Breast epithelium (tissue), 4 donors: Measurements from ENCODE around the gene SLC35E2B. TPM values are rescaled to one million over a fixed set of nuclear protein-coding genes. Genes with fewer than 3 reads are reported as not detected.

ENCODE experiments used
- DNase-seq, 2 donors: peaks; one replicate each; pipeline ENCODE4 v3.0.0-alpha.2; 2019; ENCODE audit warnings: low spot score in 2 of 2
- H3K27ac ChIP-seq, 2 donors: fragments of 200-600 bp; sonication (generic) in 1 of 2; one replicate each; pipeline ENCODE4 v1.5.1; 2016 to 2019; ENCODE audit warnings: mild to moderate bottlenecking in 1 of 2
- H3K27me3 ChIP-seq, 2 donors: fragments of 200-600 bp; sonication (generic) in 1 of 2; one replicate each; pipeline versions ENCODE4 v1.5.1 to v1.6.0; 2017 to 2019; ENCODE audit warnings: control low read depth in 1 of 2, mild to moderate bottlenecking in 1 of 2
- H3K36me3 ChIP-seq: fragments of 200-600 bp; one replicate; pipeline ENCODE4 v1.5.1; 2019
- H3K4me1 ChIP-seq, 2 donors: fragments of 200-600 bp; sonication (generic); one replicate each; pipeline ENCODE4 v1.5.1; 2016 to 2019; ENCODE audit warnings: control low read depth in 1 of 2
- H3K4me3 ChIP-seq, 3 donors: fragments of 200-600 bp; sonication (generic); 1 replicate in 2 of 3; 2 replicates in 1 of 3; pipeline ENCODE4 v1.5.1; 2016 to 2019; ENCODE audit warnings: mild to moderate bottlenecking in 3 of 3, moderate library complexity in 2 of 3
- H3K9me3 ChIP-seq, 2 donors: fragments of 200-600 bp; sonication (generic) in 1 of 2; one replicate each; pipeline ENCODE4 v1.5.1; 2016 to 2019; ENCODE audit warnings: control low read depth in 1 of 2
- CTCF ChIP-seq, 3 donors: fragments of 450-650 bp; IDR thresholded peaks; one replicate each; pipeline ENCODE4 v1.5.1; 2016 to 2017; ENCODE audit warnings: antibody characterized with exemption in 3 of 3, mild to moderate bottlenecking in 3 of 3, moderate library complexity in 3 of 3
- POLR2A ChIP-seq: fragments of 450-650 bp; IDR thresholded peaks from one replicate; pipeline ENCODE4 v1.6.1; 2016; ENCODE audit warnings: antibody characterized with exemption, mild to moderate bottlenecking, moderate library complexity
- POLR2AphosphoS5 ChIP-seq, 3 donors: sonication (generic); formaldehyde crosslinking; IDR thresholded peaks; one replicate each; pipeline ENCODE4 v1.6.1; 2017; ENCODE audit warnings: antibody characterized with exemption in 3 of 3
- intact Hi-C: fragments of 100-400 bp; cut with DNase I; formaldehyde crosslinking; loops from one replicate; pipeline ENCODE4 v1.15.1; 2023; ENCODE audit warnings: low total_unique reads
- total RNA-seq, 3 donors: library from RNA; depleted of rRNA; stranded (reverse); fragments of >200 nt; gene quantifications; one replicate each; pipeline ENCODE4 v1.1.0, GENCODE V29; 2016

The SLC35E2B gene
- total RNA-seq, 3 donors from 2014 or later = 37.3 to 96.4 (median 45.6) TPM

- intact Hi-C loops = no loop called here
- no peaks in the 10 kb centered on the region for H3K36me3 ChIP-seq
- H3K4me1 ChIP-seq = peaks cover 14 to 19% of the 10 kb centered on the region in 2 donors
- H3K9me3 ChIP-seq = no peaks in the 10 kb centered on the region
- no peak for TF ChIP-seq CTCF (IDR thresholded peaks at IDR 0.05)
- peak; percentile 60 for TF ChIP-seq POLR2A
- peak; percentile 87 to 92 (median 89) for TF ChIP-seq POLR2AphosphoS5 (IDR thresholded peaks at IDR 0.05)
- peak; percentile 93 to 95 for DNase-seq
- peak within 1 kb of the TSS; percentile 75 to 97 (median 96) for H3K4me3 ChIP-seq
- peak within 1 kb of the TSS; percentile 96 to 100 for H3K27ac ChIP-seq
- H3K27me3 ChIP-seq = no peaks in the 10 kb centered on the region
These were observed 77.1 kb downstream of the SLC35E2B start, which contains the start of gene MIB2 for GRCh38 chr1:1615256-1616044. TSS of gene MIB2 (plus strand) at chr1:1615500. CDS start at chr1:1623453, 7,953 bp downstream.

DNA sequence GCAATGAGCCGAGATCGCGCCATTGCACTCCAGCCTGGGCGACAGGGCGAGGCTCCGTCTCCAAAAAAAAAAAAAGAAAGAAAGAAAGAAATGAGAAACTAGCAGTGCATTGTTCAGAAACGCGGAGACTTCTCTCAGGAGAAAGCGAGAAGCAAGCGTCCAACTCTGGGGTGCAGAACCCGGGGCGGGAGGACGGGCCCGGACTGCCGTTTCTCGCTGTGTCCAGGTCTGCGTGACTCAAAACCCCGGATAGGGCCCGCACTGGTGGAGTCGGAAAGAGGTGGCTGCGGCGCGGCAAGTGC lies 77.7 kb downstream of the SLC35E2B start:
- DNase-seq = no peak
- no peaks in the 10 kb centered on the region for H3K36me3 ChIP-seq
- H3K27ac ChIP-seq = peak overlapping the region; percentile 96 to 100
- TF ChIP-seq POLR2A = no peak
- TF ChIP-seq POLR2AphosphoS5 (IDR thresholded peaks at IDR 0.05) = no peak
- no peak for TF ChIP-seq CTCF (IDR thresholded peaks at IDR 0.05)
- intact Hi-C loops = no loop called here
- H3K9me3 ChIP-seq = no peaks in the 10 kb centered on the region
- H3K4me1 ChIP-seq = peaks cover 14 to 19% of the 10 kb centered on the region in 2 donors
- H3K27me3 ChIP-seq = no peaks in the 10 kb centered on the region
- peak overlapping the region; percentile 75 to 97 (median 96) for H3K4me3 ChIP-seq

- Histone ChIP-seq H3K27me3 (no peaks in the 10 kb centered on the region), H3K9me3 (no peaks in the 10 kb centered on the region), H3K27ac (peak overlapping the region; percentile 96 to 100), H3K36me3 (no peaks in the 10 kb centered on the region), H3K4me3 (peak overlapping the region; percentile 75 to 97 (median 96)), H3K4me1 (peaks cover 14 to 19% of the 10 kb centered on the region in 2 donors)
- TF ChIP-seq POLR2A (no peak), POLR2AphosphoS5 (IDR thresholded peaks at IDR 0.05) (no peak), CTCF (IDR thresholded peaks at IDR 0.05) (no peak)
- intact Hi-C loops = no loop called here
- DNase-seq = no peak
These were observed 78.2 kb downstream of the SLC35E2B start for GRCh38 chr1:1614204-1614953.

- Histone ChIP-seq H3K4me3 (peak overlapping the region in 2 of 3 donors; percentile 75 to 96), H3K27me3 (no peaks in the 10 kb centered on the region), H3K27ac (no peak overlapping the region), H3K9me3 (no peaks in the 10 kb centered on the region), H3K4me1 (peaks cover 14 to 19% of the 10 kb centered on the region in 2 donors), H3K36me3 (no peaks in the 10 kb centered on the region)
- intact Hi-C loops = no loop called here
- DNase-seq = no peak
- TF ChIP-seq POLR2A (no peak), CTCF (IDR thresholded peaks at IDR 0.05) (no peak), POLR2AphosphoS5 (IDR thresholded peaks at IDR 0.05) (no peak)
These were observed 79.0 kb downstream of the SLC35E2B start for GRCh38 chr1:1613509-1614082.

DNA sequence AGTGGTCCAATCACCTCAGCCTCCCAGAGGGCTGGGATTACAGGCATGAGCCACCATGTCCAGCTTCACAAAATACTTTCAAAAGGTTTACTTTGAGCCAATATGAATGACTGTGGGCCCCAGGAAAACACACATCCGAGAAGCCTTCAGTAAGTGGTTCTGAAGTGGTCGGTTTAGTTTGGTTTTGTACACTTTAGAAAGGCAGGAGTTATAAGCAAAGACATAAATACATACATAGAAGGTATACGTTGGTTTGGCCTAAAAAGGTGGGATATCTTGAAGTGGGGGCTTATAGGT lies 80.5 kb downstream of the SLC35E2B start:
- H3K4me1 ChIP-seq = peaks cover 13 to 15% of the 10 kb centered on the region in 2 donors
- TF ChIP-seq POLR2AphosphoS5 (IDR thresholded peaks at IDR 0.05) (no peak), POLR2A (no peak), CTCF (IDR thresholded peaks at IDR 0.05) (no peak)

More for the DNA sequence above, 80.5 kb downstream of the SLC35E2B start:
- peak overlapping the region in 1 of 2 donors; percentile 62 for H3K27ac ChIP-seq
- no peak for DNase-seq
- intact Hi-C loops = no loop called here
- H3K27me3 ChIP-seq = no peaks in the 10 kb centered on the region
- H3K9me3 ChIP-seq = no peaks in the 10 kb centered on the region
- H3K4me3 ChIP-seq = no peak overlapping the region
- no peaks in the 10 kb centered on the region for H3K36me3 ChIP-seq
